ENCODE measurements around the gene RIMS3.
A peak's percentile ranks its signal among the peaks of the same experiment; 100 is the strongest.

- TF ChIP-seq CTCF (IDR thresholded peaks at IDR 0.05) (peak; percentile 38), EZH2phosphoT487 (IDR thresholded peaks at IDR 0.05) (no peak)
Observed at GRCh38 chr1:40625076-40625475, 40.4 kb downstream of the RIMS3 start.
